Stimulated activated CD8-positive, alpha-beta memory T cell treated with anti-CD3 and anti-CD28 coated beads, Interleukin-15, amount 100 ng/mL, for 1 hour (primary cell): Measurements from ENCODE around the gene CNTN4.
"Not testable (repeated sequence)": the region's sequence is repeated elsewhere in the genome, so short reads cannot be mapped to it uniquely, and the experiment has no call there.

Experiments
- DNase-seq: peaks from one replicate; pipeline ENCODE4 v3.0.0-alpha.2; 2020; ENCODE audit warnings: low read depth

Gene CNTN4

DNA sequence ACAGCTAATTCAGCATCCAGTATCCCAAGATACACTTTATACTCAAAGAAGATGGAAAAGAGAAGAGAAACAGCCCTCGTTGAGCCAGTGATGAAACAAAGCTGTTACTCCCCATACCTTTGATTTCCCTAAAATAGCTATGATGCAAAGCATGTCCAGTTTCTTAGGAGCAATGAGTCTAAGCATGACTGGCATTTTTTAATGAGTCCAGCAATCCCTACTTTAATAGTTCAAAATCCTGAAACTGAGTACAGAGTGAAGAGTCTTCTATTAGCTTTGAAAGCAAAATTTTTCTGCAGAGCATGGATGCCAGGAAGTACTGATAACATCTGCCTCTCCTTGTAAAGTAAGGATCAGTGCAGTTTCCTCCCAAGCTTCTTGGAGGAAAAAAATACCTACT, 708.8 kb downstream of the CNTN4 start:
- DNase-seq, result no peak

DNA sequence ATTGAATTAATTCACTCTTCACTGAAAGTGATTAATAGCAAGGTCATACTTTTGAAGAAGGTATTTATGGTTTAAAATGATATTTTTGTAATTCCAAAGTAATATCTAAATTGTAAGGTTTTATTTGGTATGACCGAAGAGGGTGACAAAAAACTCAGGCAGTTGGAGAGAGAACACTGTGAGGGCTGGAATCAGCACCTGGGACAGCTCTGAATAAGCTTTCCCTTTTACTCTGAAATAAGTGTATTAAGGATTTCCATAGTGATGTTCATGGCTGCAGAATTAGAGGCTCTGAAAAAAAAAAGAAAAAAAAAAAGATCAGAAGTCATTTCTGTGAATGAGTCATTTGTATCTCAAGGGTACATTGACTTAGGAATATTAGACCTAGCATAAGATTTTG, 712.1 kb downstream of the CNTN4 start:
- DNase-seq, result no peak

DNA sequence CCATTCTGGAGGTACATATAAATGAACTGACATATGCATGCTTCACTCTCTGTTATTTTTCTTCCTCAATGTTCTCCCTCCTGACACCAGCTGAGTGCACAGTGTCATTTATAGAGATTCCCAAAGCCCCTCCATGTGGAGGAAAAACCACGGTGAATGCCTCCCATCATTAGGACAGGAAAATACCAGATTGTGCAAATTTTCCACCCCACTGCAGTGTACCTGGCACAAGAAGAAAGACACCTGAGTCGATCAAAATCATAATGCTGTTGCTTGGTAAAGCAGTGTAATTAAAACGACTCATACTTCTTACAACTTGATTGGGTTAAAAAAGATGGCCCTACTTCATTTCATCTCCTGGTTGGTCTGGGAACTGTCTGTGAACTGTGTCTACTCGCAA, 720.9 kb downstream of the CNTN4 start:
- no peak for DNase-seq

DNA sequence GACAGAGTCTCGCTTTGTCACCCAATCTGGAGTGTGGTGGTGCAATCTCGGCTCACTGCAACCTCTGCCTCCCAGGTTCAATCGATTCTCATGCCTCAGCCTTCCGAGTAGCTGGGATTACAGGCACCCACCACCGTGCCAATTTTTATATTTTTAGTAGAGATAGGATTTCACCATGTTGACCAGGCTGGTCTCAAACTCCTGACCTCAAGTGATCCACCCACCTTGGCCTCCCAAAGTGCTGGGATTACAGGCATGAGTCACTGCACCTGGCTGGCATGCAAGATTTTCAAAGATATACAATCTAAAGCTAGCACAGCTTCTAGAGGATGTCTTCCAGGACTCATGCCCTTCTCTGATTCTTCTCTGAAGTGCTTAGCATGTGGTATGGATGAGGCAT, 722.3 kb downstream of the CNTN4 start:
- DNase-seq, result not testable (repeated sequence)

DNA sequence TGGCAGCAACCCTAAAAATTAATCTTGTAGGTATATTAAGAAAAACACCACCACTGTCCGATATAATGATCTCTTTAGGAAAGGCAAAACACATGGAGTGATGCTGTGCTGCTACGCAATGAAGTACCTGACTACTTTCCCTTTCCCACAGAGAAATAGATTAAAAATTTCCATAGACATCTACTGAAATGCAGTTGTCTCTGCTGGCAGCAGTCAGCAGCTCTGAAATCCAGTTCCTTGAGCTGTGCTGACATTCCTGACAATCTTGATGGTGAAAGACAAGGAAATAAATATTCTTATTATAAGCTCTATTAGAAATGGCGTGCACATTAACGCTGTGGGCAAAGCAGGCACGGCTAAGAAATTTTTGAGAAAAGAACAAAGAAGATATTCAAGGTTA, 723.9 kb downstream of the CNTN4 start:
- no peak for DNase-seq

DNA sequence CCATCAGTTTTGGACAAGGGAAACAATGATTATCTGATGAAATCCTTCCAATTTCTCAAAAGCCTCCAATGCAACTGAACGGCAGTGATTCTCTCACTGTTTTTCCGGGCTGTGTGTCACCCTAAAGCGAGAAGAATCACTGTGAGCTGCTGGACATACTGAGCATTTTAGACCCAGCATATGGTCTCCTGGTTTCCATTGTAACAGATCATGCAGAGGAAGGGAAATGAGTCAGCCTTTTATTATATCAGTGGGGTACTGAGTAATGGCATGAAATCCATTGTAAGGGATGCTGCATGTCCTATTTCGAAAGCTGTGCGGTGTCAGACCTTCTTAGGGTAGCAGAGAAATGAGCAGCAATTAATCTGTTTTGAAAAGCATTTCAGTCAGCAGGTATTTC, 724.4 kb downstream of the CNTN4 start:
- DNase-seq, result no peak

DNA sequence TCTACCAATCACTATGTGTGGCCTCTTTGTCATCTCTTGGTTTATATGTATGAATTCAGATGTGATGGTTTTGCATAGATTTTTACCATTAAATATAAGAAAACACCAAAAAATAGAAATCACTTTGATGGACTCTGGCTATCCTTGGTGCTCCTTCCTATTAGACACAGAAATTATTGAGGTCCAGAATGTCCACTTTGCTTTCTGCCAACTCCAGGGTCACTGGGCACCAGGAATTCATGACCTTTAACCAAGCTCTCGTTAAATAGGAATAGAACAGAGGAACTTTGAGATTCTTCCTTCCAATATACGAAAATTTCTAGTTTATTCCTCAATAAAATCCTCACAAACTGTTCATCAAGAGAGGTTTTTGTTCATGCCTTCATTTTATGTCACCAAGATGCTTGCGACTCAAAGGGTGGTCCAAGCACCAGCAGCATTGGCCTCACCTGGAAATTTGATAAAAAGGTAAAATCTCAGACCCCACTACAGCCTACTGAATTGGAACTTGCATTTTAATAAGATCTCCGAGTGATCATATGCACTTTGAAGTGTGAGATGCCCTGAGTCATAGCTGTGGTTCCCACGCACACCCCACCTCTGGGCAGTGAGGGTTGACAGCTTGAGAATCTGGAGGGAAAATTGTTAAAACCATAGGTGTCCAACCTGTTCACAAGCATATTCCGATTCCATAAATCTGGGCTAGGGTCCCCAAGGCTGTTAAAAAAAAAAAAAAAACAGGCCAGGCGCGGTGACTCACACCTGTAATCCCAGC, 725.0 kb downstream of the CNTN4 start:
- DNase-seq, result no peak

DNA sequence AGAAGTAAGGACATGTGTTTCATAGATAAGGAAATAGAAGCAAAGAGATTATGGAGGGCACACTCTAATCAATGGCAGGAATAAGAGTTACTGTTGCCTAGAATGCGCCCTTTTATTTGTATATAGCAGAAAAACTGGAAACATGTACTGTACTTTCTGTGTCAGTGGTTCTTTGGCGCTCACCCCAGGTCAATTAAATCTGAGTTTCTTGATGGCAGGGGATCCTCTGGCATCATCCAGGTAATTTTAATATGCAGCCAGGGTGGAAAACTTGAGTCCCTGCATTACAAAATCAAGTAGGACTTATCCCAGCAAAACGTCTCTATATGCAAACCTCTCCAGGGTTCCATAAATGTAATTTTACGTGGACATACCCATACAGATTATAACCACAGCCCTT, 727.4 kb downstream of the CNTN4 start:
- DNase-seq, result no peak

DNA sequence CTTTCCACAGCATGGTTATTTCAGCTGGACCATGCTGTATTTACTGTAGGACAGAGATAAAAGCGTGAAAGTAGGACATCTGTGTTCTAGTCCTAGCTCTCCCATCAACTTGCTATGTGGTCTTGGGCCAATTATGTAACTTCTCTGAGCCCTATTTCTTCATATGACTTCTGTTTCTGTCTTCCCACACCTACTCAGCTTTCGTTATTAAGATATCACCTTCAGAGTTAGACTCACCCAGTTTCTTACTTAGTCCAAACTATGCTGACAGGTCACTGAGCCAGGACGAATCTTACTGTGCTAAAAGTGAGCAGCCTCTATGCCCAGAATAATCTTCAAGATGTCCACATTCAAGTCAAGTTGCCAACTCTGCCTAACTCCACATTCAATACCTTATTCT, 727.8 kb downstream of the CNTN4 start:
- no peak for DNase-seq

DNA sequence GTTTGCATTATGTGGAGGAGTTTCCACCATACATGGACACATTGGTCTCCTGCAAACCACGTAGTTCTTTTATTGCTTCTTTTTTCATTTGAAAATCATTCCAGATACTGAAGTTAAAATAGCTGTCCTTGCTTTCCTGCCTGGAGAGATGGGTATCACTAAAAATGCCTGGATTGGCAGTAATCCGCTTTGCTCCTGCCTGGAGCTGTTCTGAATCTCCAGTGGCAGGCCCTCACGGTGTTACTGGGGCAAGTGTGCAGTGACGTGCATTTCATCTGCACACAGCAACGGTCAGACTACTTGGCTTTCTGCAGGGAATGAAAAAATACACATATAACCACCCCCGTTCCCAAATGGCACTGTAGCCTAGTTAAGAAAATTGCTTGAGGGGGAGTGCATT, 738.6 kb downstream of the CNTN4 start:
- no peak for DNase-seq

DNA sequence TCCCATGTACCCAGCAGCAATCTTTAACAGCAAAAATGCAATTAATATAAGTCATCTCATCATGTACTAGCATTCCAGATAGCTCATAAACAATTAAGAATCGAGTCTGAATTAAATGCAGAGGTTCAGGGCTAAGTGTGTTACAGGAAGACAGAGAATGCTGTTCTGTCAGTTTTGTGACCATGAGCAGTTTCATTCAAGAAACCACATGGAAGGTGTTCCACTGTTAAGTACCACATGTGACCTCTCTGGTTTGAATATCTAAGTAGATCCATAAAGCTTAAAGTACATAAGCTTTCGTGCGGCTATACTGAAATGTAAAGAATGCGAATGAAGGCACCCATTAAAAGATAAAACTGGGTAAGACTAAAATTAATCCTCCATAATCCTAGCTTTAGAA, 739.2 kb downstream of the CNTN4 start:
- DNase-seq, result no peak

DNA sequence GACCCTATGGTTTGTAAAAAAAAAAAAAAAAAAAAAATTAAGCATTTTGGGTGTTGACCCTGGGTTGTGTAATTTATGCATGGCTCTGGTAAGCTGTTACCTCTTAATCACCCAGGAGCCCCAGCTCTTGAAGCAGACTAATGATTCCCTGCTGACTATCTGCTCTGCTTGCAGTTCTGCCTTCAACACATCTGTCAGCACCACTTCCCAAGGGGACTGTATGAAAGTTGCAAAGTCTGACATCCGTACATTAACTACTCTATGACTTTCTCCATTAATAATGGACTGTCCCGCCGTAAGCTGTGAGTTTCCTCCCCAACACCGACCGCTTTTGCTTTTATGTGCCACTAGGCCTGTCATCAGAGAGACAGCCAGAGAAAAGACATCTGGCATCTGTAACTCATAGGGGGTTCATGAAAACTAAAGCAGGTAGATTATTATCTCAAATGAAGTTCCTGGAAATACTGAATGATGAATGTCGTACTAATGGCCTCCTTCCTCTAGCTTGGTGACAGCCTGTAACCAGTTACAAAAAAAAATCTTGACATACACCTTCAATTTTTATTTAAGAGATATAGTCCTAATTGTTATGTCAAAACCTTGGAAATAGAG, 740.0 kb downstream of the CNTN4 start:
- no peak for DNase-seq

DNA sequence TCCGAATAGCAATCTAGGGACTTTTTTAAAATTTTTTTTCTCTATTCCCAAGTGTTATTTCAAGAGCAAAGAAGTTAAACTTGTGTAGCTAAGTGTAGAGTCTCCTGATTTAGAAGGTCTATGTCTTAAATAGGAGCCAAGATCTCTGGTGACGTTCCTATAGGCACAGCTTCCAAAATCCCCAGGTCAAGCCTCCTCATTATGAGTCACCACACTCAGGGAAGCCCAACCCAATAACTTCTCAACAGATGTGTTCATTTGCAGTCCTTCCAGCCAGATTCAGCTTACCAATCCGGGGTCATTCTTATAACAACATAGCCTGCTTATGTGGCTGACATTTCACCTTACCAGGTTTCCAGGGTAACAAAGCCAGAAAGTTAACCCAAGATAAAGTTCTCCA, 741.2 kb downstream of the CNTN4 start:
- DNase-seq, result no peak

DNA sequence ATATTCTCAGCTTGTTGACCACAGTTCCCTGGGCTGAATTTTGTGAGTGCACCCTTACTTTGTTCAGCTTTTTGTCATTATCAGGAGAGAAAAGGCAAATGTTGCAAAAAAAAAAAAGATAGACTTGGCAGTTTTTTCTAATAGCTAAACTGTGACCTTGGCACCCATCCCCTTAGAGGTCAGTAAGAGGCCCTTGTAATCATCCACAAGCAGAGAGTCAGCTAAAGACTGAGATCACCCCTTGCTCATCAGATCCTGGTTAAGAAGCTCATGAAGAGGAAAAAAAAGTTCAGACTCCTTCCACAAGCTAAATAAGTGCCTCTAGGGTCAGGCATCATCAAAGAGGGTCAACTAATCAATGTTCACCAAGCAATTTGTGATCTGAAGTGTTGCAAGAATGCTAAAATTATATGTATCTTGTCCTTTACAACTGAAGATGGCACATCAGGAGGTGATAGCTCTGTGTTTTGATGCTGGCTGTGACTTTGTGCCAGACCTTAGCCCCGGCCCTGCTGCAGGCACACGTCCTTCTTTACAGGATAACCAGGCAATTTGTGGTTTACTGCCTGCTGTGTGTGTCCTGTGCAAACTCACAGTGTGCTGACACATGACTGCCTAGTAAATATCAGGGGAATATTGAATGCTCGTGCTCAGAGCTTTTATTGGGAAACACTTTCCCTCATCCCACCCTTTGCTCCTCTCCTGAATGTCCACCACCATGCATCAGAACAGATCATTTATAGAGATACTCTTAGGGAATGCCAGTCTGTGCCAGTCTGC, 748.6 kb downstream of the CNTN4 start:
- DNase-seq, result no peak

DNA sequence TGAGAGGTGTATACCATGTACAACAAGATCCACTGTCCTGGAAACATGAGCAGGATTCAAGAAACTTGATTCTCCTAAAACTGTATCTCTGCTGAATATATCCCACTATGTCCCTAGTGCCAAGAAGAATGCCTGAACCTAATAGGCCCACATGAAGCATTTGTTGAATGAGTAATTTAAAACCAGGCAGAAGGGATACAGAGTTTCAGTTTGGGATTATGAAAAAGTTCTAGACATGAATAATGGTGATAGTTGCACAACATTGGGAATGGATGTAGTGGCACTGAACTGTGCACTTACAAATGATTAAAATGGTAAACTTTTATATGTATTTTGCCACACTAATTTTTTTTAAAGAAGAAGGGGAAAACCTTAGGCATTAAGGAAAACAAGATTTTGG, 750.4 kb downstream of the CNTN4 start:
- DNase-seq, result no peak

DNA sequence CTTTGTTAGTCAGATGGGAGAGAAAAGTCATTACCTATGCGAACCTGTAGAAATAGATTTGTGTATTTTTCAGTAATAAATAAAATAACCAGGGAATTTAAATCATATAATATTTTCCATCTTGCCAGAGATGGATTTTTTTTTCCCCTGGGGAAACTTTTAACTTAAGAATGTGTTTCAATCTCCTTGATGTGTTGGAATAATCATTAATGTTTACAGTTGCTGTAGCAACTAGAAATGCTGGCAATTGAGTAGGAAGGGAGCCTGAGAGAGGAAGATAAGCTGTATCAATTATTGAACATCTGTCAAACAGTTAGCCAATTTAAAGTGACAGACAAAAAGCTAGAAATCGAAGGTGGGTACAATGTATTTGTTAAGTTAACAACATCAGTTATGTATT, 752.0 kb downstream of the CNTN4 start:
- no peak for DNase-seq

DNA sequence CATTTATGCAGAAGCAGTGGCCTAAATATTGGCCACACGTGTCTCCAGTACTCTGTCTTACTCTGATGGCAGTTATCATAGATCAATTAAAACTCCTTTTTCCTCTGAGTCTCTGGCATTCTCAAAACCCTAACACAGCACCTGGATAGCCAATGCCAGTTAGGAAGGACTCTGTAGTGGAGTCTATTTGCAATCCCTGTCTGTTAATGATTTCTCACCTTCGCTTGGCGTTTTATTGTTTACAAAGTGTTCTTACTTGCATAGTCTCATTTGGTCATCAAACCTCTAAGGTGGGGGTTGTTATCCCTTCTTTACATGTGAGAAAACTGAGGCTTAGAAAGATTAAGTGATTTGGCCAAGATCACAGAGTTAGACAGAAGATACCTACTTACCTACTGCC, 752.7 kb downstream of the CNTN4 start:
- DNase-seq, result no peak

DNA sequence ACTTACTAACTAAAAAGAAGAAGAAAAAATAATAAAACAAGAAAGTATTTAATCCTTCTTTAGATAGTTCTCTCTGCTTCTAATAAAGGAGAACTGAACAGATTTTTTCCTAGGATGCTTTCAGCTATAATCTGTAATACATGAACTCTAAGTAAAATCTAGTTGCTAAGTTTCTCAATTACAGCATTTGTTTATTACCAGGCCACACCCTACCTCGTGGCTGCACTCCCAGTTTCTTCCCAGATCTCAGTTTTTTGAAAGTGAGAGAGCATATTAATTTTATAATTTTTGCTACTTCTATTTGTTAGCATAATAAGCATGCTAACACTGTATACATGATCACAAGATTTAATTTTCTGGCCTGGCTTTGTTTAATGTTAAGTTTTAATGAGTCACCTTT, 753.2 kb downstream of the CNTN4 start:
- DNase-seq, result no peak

DNA sequence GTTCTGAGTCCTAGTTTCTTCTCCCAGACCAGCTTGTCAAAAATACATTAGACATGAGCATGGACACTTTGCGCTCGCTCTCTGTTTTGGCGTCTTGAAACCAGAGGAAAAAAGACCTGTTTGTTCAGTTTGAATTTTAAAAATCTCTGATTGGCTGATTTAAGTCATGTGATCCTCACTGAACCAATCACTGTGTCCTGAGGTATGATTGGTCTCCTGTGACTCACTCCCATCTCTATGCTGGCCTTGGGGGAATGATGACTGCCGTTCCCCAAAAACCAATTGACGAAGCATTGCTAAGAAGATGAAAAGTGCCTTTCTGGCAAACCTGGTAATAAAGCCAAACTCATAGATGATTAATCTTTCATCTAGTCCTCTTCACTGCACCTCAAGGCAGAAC, 755.0 kb downstream of the CNTN4 start:
- DNase-seq, result no peak

DNA sequence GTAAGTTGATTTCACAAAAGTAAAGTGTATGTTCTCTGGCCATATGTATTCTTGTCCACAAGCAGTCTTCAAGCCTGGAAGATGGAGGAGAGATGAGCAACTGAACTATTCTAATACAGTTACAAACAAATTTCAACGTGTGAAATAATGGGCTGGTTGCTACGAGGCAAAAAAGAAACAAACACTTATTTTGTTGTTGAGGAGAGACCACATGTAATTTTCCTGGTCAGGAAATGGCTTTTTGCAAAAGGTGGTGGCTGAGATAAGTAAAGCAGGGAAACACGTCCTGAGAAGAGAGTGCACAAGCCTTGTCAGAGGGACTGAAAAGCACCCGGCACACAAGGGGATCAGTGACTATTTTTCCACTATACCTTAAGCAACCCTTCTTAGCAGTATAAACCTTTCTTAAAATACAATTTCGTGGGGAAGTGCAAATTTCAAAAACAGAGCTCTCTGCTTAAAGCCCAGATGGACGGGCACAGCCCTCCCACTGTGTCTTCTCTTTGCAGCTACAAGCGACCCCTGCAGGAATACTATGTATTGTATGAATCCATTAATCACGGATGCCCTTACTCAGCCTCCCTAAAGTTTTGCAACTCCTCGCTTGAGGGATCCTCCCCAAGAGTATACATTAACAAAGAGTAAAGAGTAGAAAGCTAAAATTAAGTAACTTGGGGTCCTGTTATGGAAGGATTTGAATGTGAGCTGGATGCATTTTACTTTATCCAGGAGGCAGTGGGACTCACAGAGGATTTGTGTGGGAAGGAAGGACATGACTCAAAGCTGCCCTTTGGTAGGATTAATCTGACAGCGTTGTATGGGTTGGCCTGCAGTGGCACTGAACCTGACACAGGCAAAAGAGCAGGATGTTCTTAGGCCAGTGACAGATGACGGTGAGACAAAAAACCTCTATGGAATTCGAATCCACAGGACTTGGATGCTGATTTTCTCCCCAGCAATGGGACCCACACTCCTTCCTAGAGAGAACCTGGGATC, 757.8 kb downstream of the CNTN4 start:
- no peak for DNase-seq

DNA sequence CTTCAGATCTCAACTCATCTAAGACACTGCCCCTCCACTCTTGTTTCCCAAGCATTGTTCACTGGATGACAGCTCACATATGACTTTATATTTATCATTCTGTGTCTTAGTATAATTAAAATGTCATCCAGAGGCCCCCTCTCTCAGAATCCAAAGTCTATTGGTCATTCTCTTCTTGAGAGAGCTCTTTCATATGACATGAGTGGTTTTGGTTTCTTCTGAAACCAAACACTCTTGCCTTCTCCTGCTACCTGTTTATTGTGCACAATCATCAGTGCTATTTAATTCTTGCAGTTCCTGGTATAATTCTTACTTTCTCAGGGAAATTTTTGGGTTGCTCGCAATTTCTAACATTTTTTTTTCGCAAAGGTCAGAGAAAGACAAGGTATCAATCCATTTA, 762.0 kb downstream of the CNTN4 start:
- no peak for DNase-seq

DNA sequence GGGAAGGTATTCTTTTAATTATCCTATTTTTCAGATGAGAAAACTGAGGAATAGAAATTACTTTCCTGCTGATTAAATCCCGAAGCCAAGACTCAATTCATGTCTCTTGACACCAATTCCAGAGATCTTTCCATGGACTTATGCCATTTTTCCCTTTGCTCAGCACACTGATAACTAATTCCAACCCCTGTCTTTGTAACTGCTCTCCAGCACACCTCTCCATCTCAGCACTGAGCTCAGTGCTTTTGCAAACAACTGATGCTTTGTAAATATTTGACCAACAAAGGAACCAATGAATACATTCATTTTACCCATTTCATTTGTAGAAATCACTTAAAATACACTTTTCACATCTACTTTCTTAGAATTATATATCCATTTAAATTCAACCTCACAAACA, 762.5 kb downstream of the CNTN4 start:
- no peak for DNase-seq
